ENCODE results near the gene CXCL12.

The CXCL12 gene

GRCh38 chr10:44340557-44340956 is 44.3 kb downstream of the CXCL12 start:
- DNase-seq (ENCODE audit: low read depth in 2 of 2), result no peak
- no peak overlapping the region for H3K4me3 ChIP-seq (replicated peaks in 1 of 2; ENCODE audit: low read depth in 2 of 2, low read length in 2 of 2)
- no peak for TF ChIP-seq CTCF (IDR thresholded peaks at IDR 0.05; ENCODE audit: low read depth, low read length)

GRCh38 chr10:44339218-44339617 is 45.7 kb downstream of the CXCL12 start:
- DNase-seq (ENCODE audit: low read depth in 2 of 2), result peak in 1 of 2 donors; percentile 16
- no peak overlapping the region for H3K4me3 ChIP-seq (replicated peaks in 1 of 2; ENCODE audit: low read depth in 2 of 2, low read length in 2 of 2)
- TF ChIP-seq CTCF (IDR thresholded peaks at IDR 0.05; ENCODE audit: low read depth, low read length), result no peak

GRCh38 chr10:44337081-44337480 is 47.8 kb downstream of the CXCL12 start:
- no peak for DNase-seq (ENCODE audit: low read depth in 2 of 2)
- H3K4me3 ChIP-seq (replicated peaks in 1 of 2; ENCODE audit: low read depth in 2 of 2, low read length in 2 of 2), result no peak overlapping the region
- no peak for TF ChIP-seq CTCF (IDR thresholded peaks at IDR 0.05; ENCODE audit: low read depth, low read length)

- H3K4me3 ChIP-seq (replicated peaks in 1 of 2; ENCODE audit: low read depth in 2 of 2, low read length in 2 of 2), result no peak overlapping the region
- no peak for TF ChIP-seq CTCF (IDR thresholded peaks at IDR 0.05; ENCODE audit: low read depth, low read length)
- no peak for DNase-seq (ENCODE audit: low read depth in 2 of 2)
These were observed 49.4 kb downstream of the CXCL12 start for GRCh38 chr10:44335330-44336021.

GRCh38 chr10:44334621-44335184 is 50.2 kb downstream of the CXCL12 start:
- H3K4me3 ChIP-seq (replicated peaks in 1 of 2; ENCODE audit: low read depth in 2 of 2, low read length in 2 of 2), result no peak overlapping the region
- peak; percentile 46 to 72 for DNase-seq (ENCODE audit: low read depth in 2 of 2)
- TF ChIP-seq CTCF (IDR thresholded peaks at IDR 0.05; ENCODE audit: low read depth, low read length), result no peak

GRCh38 chr10:44334091-44334490 is 50.8 kb downstream of the CXCL12 start:
- no peak for TF ChIP-seq CTCF (IDR thresholded peaks at IDR 0.05; ENCODE audit: low read depth, low read length)

More at GRCh38 chr10:44334091-44334490, 50.8 kb downstream of the CXCL12 start:
- DNase-seq (ENCODE audit: low read depth in 2 of 2), result no peak
- H3K4me3 ChIP-seq (replicated peaks in 1 of 2; ENCODE audit: low read depth in 2 of 2, low read length in 2 of 2), result no peak overlapping the region
